Ecto neural progenitor cell (in vitro differentiated cells): ENCODE data around the gene BRSK2.
"Not testable (repeated sequence)": the region's sequence is repeated elsewhere in the genome, so short reads cannot be mapped to it uniquely, and the experiment has no call there.

Experiments
- DNase-seq: peaks from one replicate; pipeline ENCODE4 v3.0.0-alpha.2; 2018; ENCODE audit warnings: low spot score

The BRSK2 gene

GRCh38 chr11:1354125-1354938, 35.4 kb upstream of the BRSK2 start:
- DNase-seq = no peak

DNA sequence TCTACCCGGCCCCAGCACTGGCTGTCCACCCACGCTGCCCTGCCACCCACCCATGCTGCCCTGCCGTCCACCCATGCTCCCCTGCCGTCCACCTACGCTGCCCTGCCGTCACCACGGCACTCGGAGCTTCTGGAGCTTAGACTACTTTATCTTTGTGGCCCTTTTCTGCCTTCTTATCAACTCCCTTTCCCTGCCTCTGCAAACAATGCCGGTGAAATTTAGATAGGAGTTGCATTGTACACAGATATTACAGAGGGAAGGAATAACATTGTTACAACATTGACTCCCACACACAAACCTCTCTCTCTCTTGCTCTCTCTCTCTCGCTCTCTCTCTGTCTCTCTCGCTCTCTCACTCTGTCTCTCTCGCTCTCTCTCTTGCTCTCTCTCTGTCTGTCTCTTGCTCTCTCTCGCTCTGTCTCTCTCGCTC, 33.7 kb upstream of the BRSK2 start:
- DNase-seq = no peak

- no peak for DNase-seq
These were observed 33.2 kb upstream of the BRSK2 start for GRCh38 chr11:1356478-1356960.

DNA sequence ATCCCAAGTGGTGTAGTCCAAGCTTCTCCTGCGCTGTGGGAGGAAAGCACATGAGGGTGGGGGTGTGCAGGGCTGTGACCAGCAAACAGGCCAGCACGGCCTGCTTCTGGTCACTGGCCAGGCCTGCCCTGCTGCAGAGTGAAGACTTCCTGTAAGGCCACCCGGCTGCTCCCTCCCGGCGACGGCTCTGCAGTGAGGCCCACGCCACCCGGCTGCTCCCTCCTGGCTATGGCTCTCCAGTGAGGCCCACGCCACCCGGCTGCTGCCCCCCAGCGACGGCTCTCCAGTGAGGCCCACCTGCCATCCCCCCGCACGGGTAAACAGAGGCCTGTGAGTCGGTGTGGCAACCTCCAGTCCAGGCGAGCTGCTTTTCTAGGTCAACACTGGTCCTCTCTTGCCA, 31.4 kb upstream of the BRSK2 start:
- no peak for DNase-seq

DNA sequence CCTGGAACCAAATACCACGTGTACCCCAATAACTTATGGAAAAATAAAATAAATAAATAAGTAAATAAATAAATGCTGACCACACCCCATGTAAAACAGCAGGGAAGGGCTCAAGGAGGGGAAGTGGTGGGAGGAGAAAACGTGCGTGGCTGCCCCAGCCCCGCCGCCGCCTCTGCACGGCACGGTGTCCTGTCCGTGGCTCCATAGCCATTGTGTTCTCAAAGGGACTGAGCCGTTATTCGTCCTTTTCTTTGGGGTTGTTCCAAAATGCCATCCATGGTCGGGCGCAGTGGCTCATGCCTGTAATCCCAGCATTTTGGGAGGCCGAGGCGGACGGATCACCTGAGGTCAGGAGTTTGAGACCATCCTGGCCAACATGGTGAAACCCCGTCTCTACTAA, 30.8 kb upstream of the BRSK2 start:
- DNase-seq = not testable (repeated sequence)

DNA sequence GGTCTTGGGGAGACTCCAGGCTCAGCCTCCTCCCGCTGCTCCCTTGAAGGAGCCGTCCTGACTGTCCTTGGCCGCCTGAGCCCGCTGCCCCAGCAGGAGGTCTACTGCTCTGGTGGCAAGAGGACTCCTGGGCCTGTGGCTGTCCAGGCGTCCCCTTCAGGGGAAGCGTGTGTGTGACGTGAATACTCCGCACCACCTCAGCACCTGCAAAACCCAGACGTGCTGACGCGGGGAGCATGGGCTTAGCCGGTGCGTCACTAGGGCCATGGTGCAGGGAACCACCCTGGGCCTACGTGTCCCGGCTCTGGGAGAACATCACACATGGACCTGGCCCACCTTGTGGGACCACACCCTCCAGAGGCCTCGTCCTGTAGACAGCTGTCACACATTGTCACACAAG, 30.2 kb upstream of the BRSK2 start:
- DNase-seq = no peak

DNA sequence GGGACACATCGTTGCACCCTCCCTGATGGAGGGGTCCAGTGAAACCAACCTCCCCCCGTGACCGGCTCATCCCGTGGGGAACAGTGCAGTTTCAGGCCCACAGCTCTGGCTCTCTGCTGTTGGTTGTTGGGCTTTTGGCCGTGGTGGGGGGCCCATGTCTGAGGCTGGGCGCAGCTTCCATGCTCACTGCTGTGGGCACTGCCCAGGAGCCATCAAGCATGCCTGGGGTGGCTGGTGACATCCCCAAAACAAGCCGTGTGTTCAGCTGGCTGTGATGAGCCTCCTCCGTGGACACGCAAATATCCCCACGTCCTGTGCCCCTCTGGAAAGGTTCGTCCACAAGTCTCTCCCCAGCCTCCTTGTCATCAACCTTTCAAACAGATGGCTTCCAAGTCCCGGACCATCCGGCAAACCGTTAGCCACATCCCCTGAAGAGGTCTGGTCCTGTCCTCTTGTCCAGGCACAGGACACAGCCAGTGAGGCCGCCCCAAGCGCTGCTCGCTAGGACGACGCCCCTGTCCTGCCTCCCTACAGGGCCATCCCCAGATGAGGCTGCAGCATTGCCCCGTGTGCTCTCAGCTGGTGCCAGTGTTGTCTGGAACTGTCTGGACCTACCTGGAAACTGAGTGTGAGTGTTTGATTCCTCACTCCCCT, 29.4 kb upstream of the BRSK2 start:
- no peak for DNase-seq

GRCh38 chr11:1360835-1361357, 28.8 kb upstream of the BRSK2 start:
- no peak for DNase-seq

GRCh38 chr11:1361882-1362281, 27.9 kb upstream of the BRSK2 start:
- no peak for DNase-seq

GRCh38 chr11:1367721-1368120, 22.0 kb upstream of the BRSK2 start:
- DNase-seq = no peak

- no peak for DNase-seq
These were observed 21.5 kb upstream of the BRSK2 start for GRCh38 chr11:1368216-1368615.

GRCh38 chr11:1368966-1369365, 20.8 kb upstream of the BRSK2 start:
- no peak for DNase-seq

- DNase-seq = no peak
These were observed 20.2 kb upstream of the BRSK2 start for GRCh38 chr11:1369371-1370005.

DNA sequence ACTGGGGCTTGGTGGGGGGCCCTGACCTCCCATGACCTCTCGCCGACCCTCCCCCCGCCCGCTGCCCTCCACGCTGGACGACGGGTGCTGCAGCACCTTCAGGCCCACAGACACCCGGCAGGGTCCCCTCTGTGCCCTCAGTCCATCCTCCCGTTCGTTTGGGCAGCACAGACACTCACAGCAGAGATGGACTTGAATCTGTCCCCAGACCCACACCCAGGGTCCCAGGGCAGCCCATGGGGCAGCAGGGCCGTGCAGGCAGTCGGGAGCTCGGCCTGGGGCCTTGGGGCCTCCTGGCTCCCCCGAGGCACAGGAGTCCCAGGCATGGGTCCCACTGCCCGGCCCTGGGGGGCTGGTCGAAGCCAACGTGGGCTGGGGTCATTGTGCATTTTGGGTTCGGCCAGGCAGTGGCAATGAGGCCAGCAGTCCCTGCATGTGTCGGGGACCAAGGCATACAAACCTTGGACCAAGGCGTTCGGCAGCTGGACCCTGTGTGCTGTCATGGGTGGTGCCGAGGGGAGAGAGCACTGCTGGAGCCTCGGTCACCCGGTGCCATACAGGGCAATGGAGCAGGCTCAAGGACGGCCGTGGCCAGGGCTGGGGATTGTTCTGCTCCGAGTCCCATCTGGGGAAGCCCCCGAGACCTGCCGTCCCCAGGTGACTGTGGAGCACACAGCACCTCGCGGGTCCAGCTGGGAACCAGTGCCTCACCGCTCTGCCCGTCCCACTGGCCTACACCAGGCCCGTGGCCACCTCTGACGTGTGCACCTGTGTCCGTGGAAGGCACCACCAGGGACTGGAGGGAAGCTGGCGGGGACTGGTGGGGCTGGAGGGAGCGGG, 19.3 kb upstream of the BRSK2 start:
- DNase-seq = no peak

- no peak for DNase-seq
These were observed 18.8 kb upstream of the BRSK2 start for GRCh38 chr11:1371026-1371325.

GRCh38 chr11:1371377-1371776, 18.4 kb upstream of the BRSK2 start:
- DNase-seq = no peak

DNA sequence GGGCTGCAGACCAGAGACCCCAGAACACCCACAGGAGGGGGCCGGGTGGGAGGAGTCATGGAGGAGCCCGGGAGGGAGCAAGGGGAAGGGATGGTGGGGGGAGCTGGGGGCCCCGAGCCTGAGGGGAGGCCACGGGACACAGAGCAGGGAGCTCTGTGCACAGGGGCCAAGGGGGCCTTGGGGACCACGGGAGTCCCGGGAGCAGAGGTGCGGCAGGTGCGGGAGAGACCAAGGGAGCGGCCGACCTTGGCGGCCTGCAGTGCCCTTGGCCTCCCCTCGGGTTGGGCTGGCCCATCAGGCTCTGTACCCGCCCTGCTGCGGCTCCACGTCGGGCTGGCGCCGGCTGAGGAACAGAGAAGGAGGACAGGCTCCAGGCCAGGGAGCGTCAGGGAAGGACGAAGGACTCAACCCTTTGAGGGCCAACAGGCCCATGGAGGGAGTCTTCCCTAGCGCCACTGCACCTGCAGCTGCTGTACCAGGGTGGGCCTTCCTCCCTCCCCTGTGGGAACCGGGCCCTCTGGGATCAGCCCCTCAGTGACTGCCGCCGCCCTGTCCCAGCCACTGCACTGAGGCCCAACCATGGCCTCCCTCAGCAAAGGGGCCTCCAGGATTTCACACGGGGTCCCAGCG, 17.8 kb upstream of the BRSK2 start:
- no peak for DNase-seq

- no peak for DNase-seq
These were observed 17.1 kb upstream of the BRSK2 start for GRCh38 chr11:1372660-1373059.

GRCh38 chr11:1373536-1374214, 16.1 kb upstream of the BRSK2 start:
- no peak for DNase-seq

- no peak for DNase-seq
These were observed 14.4 kb upstream of the BRSK2 start for GRCh38 chr11:1375161-1375954.
